ENCODE results near the gene IZUMO4.

The IZUMO4 gene, protein sequence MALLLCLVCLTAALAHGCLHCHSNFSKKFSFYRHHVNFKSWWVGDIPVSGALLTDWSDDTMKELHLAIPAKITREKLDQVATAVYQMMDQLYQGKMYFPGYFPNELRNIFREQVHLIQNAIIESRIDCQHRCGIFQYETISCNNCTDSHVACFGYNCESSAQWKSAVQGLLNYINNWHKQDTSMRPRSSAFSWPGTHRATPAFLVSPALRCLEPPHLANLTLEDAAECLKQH

DNA sequence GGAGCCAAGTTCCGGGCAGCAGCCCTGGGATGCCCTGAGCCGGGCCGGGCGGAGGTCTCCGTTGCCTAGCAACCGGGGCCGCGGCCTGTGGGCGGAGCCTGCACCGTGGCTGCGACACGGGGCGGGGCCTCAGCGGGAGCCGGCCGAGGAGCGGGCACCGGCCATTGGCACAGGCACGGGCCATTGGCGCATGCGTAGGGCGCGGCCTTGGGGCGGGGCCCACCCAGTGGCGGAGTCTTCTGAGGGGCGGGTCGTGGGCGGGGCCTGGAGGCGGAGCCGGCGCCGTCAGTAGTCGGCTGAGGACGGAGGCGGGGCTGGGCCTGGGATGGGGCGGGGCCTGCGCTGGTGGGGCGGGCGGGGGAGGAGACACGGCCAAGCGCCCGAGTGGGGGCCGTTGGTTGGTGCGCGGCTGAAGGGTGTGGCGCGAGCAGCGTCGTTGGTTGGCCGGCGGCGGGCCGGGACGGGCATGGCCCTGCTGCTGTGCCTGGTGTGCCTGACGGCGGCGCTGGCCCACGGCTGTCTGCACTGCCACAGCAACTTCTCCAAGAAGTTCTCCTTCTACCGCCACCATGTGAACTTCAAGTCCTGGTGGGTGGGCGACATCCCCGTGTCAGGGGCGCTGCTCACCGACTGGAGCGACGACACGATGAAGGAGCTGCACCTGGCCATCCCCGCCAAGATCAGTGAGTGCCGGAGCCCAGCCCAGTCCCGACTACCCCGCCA lies at the start of gene IZUMO4:
TSS of gene IZUMO4 (plus strand) at position 436 of the 723 bp plus-strand sequence. CDS start at position 467, 31 bp downstream.
- ATAC-seq (replicated peaks) (peak; percentile 76 to 80), DNase-seq (peak; percentile 98)
- Mint-ChIP-seq H3K27ac (peak within 1 kb of the TSS; percentile 100), H3K9me3 (no peaks in the 10 kb centered on the region), H3K27me3 (no peaks in the 10 kb centered on the region), H3K36me3 (peaks cover 44 to 61% of the 10 kb centered on the region in 2 donors), H3K4me3 (peak within 1 kb of the TSS; percentile 98 to 99), H3K4me1 (peaks cover 26 to 62% of the 10 kb centered on the region in 2 donors)

DNA sequence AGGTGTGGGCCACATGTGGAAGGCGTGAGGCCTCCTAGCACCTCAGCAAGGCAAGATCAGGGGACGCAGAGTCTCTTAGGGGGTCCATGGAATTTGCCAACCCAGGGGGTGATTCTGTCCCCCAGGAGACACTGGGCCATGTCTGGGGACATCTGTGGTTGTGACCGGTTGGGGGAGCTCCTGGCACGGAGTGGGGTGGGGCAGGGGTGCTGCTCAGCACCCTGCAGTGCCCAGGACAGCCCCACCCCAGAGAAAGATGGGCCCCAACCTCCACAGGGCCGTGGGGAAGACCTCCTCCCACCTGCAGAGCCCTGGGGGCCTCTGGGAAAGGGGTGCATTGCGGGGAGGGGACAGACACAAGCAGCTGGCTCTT lies 49.7 kb upstream of the IZUMO4 start:
- Mint-ChIP-seq H3K9me3 (no peaks in the 10 kb centered on the region), H3K4me1 (peaks cover 51 to 91% of the 10 kb centered on the region in 2 donors), H3K4me3 (peak overlapping the region; percentile 22 to 57), H3K27me3 (no peaks in the 10 kb centered on the region), H3K27ac (peak overlapping the region; percentile 76), H3K36me3 (peaks cover 22 to 55% of the 10 kb centered on the region in 2 donors)
- DNase-seq (no peak), ATAC-seq (replicated peaks) (no peak)

DNA sequence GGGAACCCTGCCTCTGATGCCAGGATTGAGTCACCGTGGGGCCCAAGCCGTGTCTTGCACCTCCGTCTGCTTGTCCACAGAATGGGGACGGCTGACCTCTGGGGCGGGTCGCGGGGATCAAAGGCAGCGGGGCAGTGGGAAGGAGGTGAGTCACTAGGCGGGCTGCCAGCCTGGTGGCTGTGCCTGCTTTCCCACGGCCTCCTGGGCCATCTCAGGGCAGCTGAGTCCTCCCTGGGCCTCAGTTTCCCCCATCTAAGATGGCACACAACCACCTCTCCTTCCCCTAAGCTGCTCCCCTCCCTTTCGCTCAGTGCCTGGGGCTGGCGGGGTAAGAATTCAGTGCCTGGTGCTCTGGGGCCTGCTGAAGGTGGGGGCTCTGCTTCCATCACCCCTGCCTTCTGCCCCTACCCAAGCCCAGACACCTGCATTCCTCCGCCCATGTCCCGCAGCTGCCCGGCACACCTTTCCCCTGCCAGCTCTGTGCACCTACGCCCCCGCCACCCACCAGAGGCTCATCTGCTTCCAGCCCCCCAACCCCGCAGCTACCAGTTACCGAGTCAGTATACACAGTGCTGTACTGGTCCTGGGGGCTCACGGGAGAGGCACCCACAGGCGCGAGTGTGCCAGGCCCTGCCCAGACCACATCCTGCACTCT lies 49.1 kb upstream of the IZUMO4 start:
- H3K36me3 Mint-ChIP-seq: peaks cover 20 to 51% of the 10 kb centered on the region in 2 donors

DNA sequence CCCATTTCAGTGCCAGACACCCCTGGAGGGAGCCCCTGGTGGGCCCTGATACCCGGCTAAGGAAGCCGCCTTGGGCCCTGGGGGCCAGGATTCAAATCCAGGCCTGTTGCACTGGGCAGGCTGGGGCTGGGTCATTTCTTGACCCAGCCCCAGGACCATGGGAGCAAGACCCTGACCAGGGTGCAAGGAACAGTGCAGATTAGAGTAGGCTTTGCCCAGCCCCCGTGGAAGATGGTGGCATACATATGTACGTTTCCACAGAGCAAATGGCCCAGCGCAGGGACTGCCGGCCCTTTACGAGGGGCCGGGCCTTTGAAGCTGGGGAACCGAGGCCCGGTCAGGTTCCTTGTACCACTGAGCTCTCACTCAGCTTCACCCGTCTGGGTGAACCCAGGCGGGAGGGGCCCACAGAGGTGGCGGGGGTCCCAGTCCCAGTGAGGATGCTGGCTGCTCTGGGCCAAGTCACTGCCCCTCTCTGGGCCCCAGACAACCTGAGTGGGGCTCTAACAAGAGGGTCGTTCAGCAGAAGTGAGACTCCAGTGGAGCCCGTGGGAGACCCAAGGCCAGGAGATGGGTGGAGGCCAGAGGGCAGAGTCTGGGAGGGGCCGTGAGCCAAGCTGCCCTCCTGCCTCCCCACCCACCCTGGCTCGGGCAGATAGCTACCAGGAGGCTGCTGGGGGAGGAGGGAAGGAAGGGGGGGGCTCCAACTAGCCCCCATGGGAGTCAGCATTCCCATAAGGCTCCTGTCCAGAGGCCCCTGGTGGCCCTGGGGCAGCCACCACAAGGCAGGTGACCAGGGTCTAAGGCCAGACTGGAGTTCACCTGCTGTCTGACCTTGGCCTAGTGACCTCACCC lies 48.4 kb upstream of the IZUMO4 start:
- DNase-seq (no peak), ATAC-seq (replicated peaks) (no peak)
- Mint-ChIP-seq H3K27me3 (no peaks in the 10 kb centered on the region), H3K4me1 (peaks cover 49 to 86% of the 10 kb centered on the region in 2 donors), H3K27ac (peak overlapping the region; percentile 85), H3K36me3 (peaks cover 19 to 43% of the 10 kb centered on the region in 2 donors), H3K9me3 (no peaks in the 10 kb centered on the region), H3K4me3 (peak overlapping the region; percentile 86 to 88)

More for the DNA sequence above, 49.1 kb upstream of the IZUMO4 start:
- DNase-seq (no peak), ATAC-seq (replicated peaks) (no peak)
- Mint-ChIP-seq H3K4me1 (peaks cover 52 to 91% of the 10 kb centered on the region in 2 donors), H3K9me3 (no peaks in the 10 kb centered on the region), H3K27ac (peak overlapping the region; percentile 81), H3K27me3 (no peaks in the 10 kb centered on the region), H3K4me3 (peak overlapping the region; percentile 75 to 86)

DNA sequence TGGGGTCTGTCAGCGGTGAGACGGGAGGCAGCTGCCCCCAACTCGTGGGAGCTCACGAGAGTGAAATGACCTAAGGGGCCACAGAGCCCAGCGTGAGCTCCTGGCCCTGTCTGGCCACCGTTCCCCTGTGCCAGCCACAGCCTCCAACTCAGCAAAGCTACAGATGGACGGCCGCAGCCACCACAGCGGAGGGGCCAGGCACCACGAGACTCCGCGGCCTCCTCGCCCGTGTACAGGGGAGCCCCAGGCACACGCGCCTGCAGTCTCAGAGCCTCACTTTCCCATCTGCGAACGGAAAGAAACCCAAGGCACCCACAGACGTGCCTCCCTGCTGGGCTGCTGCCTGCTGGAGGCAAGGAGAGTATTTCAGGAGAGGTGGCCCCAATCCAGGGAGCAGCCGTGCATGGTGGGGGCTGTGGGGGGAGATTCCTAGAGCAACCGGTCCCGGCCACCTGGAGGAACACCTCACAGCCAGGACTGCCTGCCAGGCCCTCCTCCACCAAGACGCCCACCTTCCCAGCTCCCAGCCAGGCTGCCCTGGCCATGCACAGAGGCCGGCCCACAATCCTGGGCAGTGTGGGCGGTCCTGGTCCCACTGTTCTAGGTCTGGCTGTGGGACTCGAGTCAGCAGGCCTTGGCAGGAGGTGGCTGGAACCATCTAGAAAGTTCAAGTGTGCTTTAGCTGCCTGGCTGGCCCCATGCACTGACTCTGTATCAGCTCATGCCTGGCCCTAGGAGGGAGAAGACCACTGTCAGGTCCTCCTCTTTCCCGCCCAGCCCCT lies 47.6 kb upstream of the IZUMO4 start:
- Mint-ChIP-seq H3K4me3 (peak overlapping the region; percentile 86 to 88), H3K36me3 (peaks cover 15 to 37% of the 10 kb centered on the region in 2 donors), H3K27ac (peak overlapping the region; percentile 90), H3K4me1 (peaks cover 44 to 83% of the 10 kb centered on the region in 2 donors), H3K9me3 (no peaks in the 10 kb centered on the region), H3K27me3 (no peaks in the 10 kb centered on the region)
- DNase-seq (no peak), ATAC-seq (replicated peaks) (no peak)

DNA sequence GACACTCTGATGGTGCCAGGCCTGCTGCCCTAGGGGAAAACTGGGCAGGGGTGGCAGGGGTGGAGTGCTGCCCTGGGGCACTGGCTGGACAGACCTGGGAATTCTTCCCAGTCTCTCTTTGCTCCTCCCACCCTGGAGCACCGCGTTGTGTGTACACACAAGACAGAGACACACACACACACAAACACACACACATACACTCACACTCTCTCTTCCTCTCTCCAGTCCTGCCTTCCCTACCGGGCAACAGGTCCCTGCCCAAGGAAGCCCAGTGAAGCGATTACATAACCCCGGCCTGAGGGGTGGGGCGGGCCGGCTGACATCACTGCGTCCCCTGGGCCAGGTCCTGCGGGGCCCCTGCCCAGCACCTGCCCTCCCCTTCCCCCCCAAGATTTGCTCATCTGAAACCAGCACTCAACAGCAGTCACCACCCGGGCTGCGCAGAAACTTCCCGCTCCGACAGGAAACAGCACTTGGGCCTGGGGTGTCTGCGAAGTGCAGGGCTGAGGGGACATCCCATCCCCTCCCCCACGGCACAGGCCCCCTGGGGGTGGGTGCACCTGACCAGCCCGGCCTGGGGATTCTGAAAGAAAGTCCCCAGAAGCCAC lies 46.9 kb upstream of the IZUMO4 start:
- H3K27ac Mint-ChIP-seq: peak overlapping the region; percentile 90
- no peaks in the 10 kb centered on the region for H3K27me3 Mint-ChIP-seq
- peaks cover 14 to 35% of the 10 kb centered on the region in 2 donors for H3K36me3 Mint-ChIP-seq
- peak overlapping the region; percentile 86 to 88 for H3K4me3 Mint-ChIP-seq
- DNase-seq (peak; percentile 73), ATAC-seq (replicated peaks) (peak; percentile 31 to 39)
- no peaks in the 10 kb centered on the region for H3K9me3 Mint-ChIP-seq
- peaks cover 43 to 83% of the 10 kb centered on the region in 2 donors for H3K4me1 Mint-ChIP-seq

DNA sequence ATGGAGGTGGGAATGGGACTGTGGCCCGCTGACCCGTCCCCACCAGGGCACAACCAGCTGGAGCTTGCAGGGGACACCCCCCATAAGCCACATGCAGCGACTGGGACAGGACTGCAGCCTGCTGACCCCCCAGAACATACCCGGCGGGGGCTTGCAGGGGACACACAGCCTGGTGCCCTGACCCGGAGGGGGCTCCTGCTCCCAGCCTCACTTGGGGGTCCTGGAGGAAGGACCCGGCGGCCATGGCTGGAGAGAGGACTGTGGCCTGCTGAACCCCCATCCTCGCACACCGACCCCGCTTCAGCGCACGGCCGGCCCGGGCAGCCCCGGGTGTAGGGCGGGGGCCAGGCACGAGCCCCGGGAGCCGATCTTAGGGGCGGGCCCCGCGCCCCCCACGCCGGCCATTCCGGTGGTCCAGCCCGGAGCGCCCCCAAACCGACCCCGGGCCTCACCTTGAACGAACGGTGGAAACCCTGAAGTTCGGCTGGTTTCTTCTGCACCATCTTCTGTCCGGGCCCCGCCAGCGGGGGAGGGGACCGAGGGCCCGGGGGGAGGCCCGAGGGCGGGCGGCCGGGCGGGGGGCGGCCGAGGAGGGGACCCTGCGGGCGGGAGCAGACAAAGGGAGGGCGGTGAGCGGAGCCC lies 46.2 kb upstream of the IZUMO4 start:
- Mint-ChIP-seq H3K27me3 (no peaks in the 10 kb centered on the region), H3K9me3 (no peaks in the 10 kb centered on the region), H3K36me3 (peaks cover 11 to 32% of the 10 kb centered on the region in 2 donors), H3K27ac (peak overlapping the region; percentile 90), H3K4me3 (peak overlapping the region; percentile 86 to 88), H3K4me1 (peaks cover 42 to 83% of the 10 kb centered on the region in 2 donors)
- DNase-seq (no peak), ATAC-seq (replicated peaks) (peak; percentile 11 to 17)

DNA sequence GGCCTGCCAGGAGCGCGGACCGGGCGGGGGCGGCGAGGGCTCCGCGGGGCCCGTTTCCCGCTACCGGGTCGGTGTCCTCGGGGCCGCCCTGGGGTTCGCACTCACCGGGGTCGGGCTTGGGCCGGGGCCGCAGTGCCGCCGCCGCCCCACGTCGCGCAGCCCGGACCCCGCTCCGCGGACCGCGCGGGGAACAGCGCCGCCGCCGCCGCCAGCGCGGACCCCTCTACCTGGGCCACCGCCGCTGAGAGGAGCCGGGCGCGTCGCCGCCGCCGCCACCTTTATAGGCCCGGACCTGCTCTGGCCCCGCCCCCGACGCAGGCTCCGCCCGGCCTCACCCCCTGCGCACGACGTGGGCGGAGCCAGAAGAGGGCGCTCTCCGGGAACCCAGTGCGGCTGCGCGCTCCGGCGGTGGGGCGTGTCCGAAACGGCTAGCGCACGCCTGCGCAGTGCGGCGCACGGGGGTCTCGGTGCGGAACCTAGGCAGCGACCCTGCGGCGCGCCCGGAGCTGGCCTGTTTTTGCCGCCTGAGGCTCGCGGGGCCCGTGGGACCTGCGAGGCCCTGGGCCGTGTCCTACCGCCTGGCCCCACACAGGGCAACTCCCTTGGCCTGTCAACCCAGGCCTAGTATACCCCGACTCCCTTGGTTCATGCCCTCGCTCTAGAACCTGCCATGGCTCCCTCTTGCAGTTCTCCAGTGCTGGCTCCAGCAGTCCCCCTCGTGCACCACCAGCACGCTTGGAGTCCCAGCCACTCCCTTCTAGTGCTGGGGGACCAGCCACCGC lies 45.5 kb upstream of the IZUMO4 start, which contains the start of gene MKNK2:
TSS of gene MKNK2 (minus strand) at position 254 of the 782 bp plus-strand sequence. CDS start 393 bp downstream, outside the sequence.
- H3K36me3 Mint-ChIP-seq: peaks cover 11 to 28% of the 10 kb centered on the region in 2 donors
- H3K27me3 Mint-ChIP-seq: no peaks in the 10 kb centered on the region
- H3K4me1 Mint-ChIP-seq: peaks cover 44 to 85% of the 10 kb centered on the region in 2 donors

DNA sequence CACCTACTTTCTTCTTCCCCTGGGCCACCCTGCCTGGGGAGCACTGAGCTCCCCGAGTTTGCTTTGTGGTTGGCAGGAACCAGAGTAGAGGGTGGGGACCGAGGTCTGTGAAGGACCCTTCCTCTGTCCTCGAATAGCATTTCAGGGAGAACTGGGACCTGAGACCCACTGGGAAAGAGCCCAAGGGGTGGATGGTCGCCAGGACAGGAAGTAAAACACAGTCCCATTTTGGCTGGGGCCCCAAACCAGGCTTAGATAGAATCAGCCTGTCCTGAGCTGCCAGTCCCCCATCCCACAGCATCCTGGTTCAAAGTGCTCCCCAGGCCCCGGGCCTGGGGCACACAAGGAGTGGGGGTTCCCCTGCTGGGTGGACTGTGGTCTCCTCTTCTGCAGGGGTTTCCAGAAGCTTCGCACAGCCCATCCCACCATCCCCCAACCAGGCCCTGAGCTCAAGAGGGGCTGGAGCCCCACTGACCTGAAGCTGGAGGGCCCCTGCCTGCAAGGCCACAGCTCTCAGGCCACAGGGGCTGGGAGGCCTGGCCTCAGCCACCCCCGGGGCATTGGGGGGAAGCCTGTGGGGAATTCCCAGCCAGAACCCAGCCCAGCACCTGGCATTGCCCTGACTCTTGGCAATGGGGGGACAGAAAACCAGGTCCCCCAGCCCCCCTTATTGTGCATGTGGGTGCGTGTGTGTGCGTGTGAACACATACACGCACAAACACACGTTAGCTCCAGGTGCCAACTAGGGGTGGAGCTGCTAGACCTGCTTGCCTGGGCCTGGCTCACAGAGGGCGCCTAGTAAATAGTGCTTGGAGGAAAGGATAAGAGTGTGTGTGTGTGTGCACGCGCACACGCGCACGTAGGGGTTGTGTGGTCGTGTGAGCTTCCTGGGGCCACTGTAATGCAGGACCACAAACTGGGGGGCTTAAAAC lies 44.7 kb upstream of the IZUMO4 start:
- H3K9me3 Mint-ChIP-seq: no peaks in the 10 kb centered on the region
- peak overlapping the region; percentile 96 for H3K27ac Mint-ChIP-seq
- peaks cover 45 to 85% of the 10 kb centered on the region in 2 donors for H3K4me1 Mint-ChIP-seq
- ATAC-seq (replicated peaks) (peak; percentile 38 to 48), DNase-seq (peak; percentile 85)
- peak overlapping the region; percentile 83 to 90 for H3K4me3 Mint-ChIP-seq
- H3K27me3 Mint-ChIP-seq: no peaks in the 10 kb centered on the region
- H3K36me3 Mint-ChIP-seq: peaks cover 11 to 24% of the 10 kb centered on the region in 2 donors

More for the DNA sequence above, 45.5 kb upstream of the IZUMO4 start, which contains the start of gene MKNK2:
- Mint-ChIP-seq H3K4me3 (peak within 1 kb of the TSS; percentile 88 to 90), H3K9me3 (no peaks in the 10 kb centered on the region), H3K27ac (peak within 1 kb of the TSS; percentile 96)
- DNase-seq: peak; percentile 91
- peak; percentile 60 to 73 for ATAC-seq (replicated peaks)

DNA sequence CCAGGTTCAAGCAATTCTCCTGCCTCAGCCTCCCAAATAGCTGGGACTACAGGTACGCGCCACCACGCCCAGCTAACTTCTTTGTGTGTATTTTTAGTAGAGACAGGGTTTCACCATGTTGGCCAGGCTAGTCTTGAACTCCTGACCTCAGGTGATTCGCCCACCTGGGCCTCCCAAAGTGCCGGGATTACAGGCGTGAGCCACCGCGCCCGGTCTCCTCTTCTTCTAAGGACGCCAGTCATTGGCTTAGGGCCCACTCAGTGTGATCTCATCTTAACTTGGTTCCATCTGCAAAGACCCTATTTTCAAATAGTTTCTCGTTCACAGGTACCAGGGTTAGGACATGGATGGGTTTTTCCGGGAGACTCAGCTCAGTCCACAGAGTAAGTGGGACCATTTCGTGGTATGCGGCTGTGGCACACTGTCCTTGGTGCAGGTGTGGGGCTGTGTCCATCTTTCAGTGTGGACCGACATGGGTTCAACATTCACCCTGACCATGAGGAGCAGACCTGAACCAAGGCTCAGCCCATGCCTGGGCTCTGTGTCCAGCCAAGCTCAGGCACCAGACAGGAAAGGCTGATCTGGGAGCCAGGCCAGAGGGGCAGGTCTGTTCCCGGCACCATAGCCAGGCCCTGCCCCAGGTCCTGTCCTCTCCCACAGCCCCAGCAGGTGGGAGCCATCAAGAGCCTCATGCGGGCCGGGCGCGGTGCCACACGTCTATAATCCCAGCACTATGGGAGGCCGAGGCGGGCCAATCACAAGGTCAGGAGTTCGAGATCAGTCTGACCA lies 42.9 kb upstream of the IZUMO4 start:
- Mint-ChIP-seq H3K4me1 (peaks cover 40 to 81% of the 10 kb centered on the region in 2 donors), H3K27ac (peak overlapping the region; percentile 88), H3K36me3 (peaks cover 7 to 17% of the 10 kb centered on the region in 2 donors), H3K4me3 (no peak overlapping the region), H3K27me3 (no peaks in the 10 kb centered on the region), H3K9me3 (no peaks in the 10 kb centered on the region)
- ATAC-seq (replicated peaks) (no peak), DNase-seq (no peak)

Measured in stimulated activated naive B cell treated with anti-CD40 and anti-IgM and Interleukin-4, amounts not matched to agents 10 μg/mL and 1 μg/mL and 100 μg/mL, for 72 hours (primary cell).